COR-L47 (cell line): Measurements from ENCODE around the gene SH3TC1.
A peak's percentile ranks its signal among the peaks of the same experiment; 100 is the strongest.

Source experiments
- DNase-seq: peaks from one replicate; lab custom pipeline; 2025; lab: John Stamatoyannopoulos, UW

SH3TC1 gene

DNA sequence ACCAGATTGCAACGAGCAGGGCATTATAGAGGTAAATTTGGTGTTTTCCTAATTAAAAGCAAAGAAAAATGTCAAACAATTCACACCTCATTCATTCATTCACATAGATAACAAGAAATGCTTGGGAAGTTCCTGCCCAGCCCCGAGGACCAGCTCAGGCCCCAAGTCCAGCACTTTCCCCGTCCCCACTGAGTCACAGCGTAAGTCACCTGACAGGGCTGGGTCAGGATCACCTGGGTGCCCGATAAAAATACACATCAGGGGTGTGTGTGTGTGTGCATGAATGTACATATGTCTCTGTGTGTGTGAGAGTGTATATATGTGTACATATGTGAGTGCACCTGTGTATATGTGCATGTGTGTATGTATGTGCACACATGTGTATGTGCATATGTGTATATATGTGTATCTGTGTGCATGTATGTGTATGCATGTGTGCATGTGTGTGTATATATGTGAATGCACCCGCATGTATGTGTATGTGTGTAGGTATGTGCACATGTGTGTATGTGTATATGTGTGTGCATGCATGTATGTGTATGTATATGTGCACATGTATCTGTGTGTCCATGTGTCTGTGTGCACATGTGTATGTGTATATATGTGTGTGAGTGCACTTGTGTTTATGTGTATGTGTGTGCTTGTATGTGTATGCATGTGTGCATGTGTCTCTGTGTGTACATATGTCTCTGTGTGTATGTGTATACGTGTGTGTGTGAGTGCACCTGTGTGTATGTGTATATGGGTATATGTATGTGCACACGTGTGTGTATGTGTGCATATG, 18.6 kb upstream of the SH3TC1 start:
- DNase-seq = no peak

DNA sequence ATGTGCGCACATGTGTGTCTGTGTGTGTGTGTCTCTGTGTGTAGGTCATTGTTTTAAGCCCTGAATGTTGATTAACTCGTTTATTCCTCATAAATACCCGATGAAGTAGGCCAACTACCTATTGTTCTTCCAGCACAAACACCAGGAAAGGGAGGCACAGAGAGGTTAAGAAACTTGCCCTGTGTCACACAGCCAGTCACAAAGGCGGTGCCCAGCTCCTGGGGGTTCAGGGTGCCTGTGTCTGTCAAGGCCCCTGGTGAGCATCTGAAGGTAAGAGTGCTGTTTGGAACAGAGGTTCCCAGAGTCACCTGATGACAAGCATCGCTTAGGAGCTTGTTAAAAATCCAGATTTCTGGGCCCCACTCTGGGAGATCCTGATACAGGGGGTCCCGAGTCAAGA, 18.0 kb upstream of the SH3TC1 start:
- DNase-seq = no peak

DNA sequence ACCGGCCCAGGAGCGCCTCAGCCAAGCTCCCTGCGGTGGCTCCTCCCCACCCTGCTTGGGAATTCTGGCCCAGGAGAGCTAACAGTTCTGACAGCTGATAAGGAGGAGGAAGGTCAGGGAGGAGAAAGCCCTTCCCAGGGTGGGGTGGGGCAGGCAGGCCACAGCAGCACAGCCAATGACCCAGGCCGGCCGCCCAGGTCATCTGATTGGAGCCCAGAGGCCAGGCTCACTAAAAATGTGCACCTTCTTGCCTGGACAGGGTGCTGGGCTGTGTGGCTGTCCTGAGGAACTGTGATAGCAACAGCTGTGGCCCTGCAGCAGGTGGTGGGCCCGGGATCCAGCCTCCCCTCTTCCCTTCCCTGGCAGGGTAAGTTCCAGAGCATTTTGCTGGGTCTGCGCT, 17.2 kb upstream of the SH3TC1 start:
- DNase-seq = no peak

DNA sequence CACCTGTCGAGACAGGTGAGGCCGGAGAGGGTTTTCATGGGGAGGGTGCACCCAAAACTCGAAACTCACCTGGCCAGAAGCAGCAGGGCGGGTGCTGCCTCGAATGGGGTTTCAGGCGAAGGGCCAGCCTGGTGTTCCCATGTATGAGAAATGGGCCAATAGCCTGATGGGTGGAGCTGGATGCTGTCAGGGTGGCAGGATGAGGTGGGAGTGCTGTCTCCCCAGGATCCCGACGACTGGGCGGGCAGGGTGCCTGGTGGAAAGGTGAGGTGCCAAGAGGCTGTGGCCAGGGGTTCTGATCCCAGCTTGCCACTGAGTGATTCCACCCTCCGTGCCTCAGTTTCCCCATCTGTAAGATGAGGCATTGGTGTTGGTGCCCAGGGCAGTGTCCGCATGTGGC, 16.8 kb upstream of the SH3TC1 start:
- DNase-seq = no peak

DNA sequence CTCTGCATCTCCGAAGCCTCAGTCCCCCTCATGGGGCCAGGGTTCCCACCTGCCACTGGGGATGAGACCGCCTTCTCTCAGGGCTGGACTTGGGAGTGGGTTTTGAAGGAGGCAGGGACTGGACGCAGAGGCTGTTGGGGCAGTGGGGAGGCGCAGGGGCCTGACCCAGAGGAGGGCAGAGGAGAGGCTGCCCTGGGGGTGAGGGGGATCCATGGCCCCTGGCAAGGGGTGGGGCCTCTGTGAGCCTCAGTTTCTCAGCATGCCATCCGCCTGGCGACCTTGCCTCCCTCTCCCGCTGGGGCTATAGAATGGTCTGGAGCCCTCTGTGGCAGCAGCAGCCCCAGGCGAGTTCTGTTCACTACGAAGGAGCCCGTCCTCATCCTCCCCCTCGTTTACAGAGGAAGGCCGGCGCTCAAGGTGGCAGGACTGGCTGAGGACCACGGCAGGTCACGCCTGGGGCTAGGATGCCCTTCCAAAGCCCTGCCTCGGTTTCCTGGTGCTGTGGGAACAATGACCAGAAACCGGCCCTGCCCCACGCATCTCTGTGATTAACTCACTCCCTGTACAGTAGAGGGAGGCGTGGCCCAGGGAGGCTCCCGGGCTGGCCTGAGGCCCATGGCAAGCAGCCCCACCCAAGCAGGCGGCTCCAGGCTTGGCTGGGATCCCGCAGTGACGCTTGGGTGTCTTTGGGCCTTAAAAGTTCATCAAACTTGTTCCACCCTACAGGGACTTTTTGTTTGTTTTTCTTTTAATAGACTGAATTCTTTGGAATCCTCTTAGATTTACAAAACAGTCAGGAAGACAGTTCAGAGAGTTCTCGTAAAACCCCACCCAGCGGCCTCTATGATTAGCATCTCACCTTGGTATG, 16.0 kb upstream of the SH3TC1 start:
- DNase-seq = peak; percentile 28

DNA sequence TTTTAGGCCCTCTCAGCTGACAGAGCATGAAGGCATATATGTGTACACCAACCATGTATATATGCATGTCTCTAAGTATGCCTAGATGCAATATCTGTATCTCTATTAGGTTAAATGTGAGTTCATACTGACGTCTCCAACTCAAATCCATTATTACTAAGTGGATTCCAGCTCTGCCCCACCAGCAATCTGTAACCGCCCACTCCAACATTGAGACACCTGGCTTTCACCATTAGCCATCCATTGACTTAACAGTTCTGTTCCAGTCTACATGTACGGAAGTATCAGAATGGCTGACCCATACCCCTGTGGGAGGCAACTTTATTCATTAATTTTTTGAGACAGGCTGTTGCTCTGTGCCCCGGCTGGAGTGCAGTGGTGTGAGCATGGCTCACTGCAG, 15.0 kb upstream of the SH3TC1 start:
- no peak for DNase-seq

DNA sequence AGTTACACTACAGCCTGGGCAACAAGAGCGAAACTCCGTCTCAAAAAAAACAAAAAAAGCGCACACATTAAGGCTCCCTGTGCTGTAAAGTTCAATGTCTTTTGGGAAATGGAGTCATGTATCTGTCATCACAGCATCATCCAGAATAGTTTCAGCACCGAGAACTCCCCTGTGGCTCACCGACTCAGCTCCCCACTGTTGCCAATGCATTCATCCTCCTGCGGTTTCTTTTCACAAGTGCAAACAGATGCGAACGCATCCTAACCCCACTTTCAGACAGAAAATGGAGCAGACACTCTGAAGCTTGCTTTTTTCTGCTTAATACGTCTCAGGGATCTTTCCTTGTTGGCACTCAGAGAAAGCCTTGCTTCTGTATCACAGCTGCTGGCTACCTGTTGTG, 13.8 kb upstream of the SH3TC1 start:
- DNase-seq = no peak

DNA sequence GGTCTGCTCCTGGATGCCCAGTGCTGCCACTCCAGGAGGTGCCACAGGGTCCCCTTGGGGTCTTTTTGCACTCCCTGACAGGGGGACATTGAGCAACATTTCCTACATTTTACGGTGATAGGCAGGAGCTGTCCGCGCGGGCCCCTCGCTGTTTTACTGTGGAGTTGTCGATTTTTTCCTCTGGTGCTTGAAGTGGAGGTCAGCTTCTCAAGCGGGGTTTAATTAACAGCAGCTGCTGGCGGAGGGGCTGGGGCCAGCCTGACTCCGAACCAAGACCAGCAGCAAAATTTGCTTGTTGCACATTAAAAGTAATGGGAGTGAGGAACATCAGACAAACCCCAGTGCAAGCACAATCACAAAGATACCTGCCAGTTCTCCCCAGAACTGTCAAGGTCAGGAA, 13.2 kb upstream of the SH3TC1 start:
- DNase-seq = no peak

DNA sequence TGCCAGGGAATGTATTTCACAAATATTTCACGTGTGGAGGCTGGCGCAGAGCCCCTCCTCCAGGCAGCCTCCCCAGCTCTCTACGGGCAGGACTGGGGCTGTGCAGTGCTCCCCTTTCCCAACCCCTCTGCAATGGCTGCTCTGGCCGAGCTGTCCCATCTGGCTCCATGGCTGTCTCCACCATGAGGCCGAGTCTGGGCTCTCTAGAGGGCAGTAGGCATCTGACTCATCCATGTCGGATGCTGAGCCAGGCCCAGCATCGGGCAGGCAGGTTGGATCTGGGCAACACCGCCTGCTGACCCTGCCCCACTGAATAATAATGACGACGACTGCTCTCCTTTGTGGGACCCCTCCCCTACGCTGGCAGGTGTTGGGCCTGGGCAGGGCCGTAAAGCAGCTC, 11.0 kb upstream of the SH3TC1 start:
- no peak for DNase-seq

DNA sequence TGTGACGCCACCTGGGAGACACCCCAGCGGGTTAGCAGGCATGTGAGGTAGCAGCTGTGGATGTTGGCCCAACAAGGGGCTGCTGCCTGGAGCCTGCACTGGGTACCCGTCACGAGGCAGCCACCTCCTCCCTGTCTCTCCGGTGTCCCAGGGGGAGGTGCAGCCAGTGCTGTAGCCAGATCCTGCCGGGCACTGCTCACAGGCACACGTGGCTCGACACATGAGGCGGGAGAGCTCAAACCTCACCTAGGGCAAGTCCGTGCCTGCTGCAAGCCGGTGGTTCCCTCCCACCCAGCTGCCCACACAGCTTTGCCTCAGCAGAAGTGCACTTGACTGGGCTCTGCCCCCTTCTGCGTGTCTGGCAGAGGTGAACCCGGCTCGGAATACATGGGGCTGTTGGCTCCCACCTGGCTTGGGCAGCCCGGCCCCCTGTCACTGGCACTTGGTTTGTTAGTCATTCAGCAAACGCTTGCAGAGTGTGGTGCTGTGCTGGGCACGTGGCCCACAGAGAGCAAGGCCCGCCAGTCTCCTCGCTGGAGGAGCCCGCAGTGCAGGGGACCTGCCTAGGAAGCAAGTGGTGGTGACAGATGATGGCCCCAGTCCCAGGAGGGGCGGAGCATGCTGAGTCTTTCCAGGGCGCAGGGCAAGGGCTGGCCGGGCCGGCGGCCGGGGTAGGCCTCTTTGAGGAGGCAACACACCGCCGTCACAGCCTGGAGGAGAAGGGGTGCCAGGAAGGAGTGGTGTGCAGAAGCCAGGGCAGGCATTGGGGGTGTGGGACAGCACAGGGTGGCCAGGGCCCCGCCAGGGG, 10.1 kb upstream of the SH3TC1 start:
- DNase-seq = peak; percentile 86

DNA sequence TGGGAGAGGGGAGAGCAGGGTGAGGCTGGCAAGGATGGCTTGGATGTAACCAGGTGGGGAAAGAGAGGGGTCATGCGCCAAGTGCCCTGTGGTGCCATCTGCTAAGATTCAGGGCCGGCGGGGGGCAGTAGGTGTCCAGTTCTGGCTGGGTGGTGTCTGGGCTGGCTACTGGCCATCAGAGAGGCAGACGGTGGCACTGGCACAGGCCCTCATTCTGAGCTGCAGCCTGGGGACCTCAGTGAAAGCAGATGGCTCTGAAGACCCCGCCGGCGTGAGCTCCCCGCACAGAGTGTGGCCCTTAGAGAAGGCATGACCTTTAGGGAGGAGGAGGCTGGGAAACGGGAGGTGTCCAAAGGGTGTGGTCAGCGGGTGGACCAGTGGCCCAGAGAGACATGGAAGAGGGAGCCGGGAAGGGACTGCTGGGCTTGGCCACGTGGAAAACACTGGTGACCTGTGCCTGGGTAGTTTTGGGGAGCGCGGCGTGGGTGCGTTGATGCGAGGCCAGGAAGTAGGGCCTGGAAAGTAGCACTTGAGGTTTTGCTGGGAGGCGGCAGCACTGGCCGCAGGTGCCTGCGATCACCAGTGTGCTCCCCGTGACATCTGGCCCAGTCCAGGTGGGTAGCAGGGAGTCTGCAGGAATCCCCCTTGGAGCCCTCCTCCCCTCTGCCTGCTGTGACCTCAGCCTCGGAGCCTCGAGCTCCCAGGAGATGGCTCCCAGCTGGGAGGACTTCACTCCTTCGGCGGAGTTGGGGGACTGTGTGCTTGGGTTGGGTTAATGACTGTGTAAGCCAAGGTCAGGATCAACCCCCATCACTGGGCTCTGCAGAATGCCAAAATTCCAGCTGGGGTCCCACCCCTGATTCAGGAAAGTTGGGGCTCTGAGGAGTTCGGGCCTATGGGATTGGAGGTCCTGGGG, 9.3 kb upstream of the SH3TC1 start:
- no peak for DNase-seq

DNA sequence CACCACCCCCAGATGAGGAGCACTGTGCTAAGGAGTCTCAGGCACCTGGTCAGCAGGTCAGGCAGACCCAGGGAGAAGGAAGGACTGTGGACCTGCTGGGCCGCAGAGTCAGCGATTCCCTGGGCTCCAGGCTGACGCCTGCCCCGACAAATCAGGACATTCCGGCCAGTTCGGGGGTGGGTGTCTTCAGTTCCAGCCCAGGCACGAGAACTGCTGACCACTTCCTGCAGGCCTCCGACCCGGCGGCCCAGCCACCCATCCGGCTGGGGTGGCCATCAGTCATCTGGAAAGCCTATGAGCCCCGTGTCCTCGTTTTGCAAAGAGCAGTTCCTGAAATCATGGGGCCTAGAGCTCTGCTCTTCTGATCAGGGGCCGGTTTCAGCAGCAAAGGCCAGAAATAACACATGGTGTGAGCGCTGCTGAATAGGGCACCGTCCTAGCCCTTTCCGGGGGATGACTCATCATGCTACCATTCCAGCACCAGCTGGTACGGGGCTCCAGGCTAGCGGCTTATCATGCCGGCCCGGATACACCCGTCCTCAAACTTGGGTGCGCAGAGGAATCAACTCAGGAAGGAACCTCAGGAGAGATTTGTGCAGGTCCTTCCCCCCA, 7.8 kb upstream of the SH3TC1 start:
- DNase-seq = no peak

DNA sequence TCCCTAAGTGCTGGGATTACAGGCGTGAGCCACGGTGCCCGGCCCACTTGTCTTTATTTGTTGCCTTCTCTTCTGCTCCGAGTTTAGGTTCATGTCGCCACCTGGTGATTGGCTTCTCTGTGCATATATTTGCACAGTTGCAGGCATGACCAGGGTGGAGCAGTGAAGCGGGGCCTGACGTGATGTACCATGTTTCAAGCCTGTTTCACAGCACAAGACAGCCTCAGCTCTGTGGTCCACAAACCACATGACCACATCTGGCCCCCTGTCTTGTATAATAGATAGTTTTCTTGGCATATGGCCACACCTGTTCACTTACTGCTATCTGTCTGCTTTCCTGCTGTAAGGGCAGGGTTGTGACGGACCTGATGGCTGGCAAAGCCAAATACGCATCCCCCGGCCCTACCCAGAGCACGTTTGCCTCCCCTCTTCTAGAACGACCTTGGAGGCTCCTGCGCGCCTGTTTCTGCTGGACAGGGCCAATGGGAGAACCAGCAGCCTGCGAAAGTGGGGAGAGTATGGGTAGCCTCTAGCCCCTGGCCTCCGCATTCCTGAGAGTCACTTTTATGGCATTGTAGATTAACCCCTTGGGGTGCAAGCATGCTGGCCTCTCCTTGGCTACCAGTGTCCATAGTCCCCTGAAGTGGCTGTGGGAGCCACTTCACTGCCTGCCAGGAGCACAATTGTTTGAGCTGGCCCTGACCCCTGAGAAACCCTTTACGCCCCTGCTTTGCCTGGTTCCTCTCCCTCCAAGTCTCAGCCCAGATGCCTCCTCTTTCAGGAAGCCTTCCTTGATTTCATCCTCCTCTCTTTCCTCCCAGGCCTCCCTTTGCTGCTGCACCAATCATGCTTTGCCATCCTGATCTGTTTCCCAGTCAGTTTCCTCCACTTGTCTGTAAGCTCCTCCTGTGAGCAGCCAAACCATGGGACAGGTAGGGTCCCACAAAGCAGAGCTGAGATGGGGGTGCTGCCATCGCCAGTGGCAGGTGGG, 6.0 kb upstream of the SH3TC1 start:
- peak; percentile 76 for DNase-seq

DNA sequence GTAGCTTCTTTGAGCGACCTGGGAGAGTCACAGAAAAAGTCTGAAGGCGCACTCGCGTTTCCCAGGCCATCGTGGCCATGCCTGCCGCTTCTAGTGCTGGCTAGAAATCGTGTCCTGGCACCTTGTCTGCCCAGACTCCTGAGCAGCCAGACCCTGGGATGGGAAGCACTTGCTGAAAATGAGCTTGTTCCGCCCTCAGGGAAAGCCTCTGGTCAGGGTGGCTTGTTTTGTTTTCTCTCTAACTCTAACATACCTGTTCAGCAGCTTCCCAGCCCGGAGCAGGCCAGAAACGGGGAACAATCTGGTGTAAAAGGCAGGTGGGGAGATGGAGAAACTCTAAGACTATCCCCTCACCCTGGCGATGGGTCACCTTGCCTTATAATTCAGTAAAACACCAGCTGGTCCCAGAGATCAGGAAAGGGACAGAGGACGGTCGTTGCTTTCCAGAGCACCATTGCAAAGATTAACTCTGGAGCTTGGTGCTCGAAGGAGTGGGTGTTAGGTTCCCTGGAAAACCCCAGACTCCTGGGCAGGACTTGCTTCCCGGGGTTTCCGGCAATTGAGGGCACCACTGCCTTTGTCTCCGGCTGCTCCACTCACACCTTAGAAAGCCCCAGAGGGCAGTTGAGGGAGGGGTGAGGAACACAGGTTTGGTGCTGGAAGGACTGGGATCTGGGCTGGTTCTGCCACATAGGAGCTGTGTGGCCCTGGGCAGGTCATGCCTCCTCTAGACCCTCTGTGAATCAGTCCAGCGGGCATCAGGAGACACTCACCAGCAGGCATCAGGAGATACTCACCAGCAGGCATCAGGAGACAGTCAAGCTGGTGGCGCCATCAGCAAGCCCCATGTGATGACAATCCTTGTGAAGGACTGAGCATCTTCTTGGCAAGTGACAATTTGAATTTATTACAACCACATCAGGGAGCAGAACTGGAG, 4.5 kb upstream of the SH3TC1 start:
- no peak for DNase-seq

DNA sequence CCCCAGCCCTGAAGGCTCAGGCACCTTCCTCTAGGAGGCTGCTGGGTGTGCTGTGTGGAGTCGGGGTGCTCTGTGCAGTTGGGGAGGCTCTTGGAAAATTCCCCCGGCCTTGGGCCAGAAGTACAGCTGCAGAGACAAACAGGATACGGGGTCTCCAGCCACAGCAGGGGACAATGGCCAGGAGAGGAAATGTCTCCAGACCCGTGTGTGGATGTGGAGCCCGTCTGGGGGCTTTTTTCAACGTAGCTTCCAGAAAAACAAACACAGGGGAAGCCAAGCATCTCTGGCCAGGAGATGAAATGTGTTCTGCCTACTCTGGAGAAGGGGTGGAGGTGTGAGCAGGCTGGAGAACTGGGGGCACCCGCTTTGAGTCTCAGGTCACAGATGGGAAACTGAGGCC, 3.7 kb upstream of the SH3TC1 start:
- no peak for DNase-seq

DNA sequence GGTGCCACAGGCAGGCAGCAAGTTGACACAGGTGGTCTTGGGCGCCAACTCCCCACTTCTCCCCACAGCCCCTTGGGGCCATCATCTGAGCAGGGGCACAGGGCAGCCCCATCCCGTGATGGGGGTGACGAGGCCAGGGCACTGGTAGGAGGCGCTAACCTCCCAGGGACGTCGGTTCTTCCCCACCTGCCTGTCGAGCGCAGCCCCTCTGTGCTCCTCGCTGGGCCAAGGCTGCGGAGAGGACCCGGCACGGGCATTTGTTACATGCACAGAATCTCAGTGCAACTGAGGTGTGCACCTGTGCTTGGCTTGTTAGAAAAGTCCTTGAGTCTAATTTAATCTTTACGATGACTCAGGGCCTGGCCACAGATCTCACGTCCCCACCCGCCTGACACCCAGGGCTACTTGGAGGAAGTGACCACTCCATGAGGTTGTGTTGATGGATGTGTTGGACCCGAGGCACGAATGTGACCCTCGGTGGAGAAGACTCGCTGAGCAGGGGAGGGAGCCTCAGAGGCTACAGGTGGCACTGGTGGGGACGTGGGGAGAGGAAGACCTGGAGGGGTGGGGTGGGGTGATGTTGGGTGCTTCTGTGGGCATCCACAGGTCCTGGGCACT, 3.1 kb upstream of the SH3TC1 start:
- DNase-seq = no peak

DNA sequence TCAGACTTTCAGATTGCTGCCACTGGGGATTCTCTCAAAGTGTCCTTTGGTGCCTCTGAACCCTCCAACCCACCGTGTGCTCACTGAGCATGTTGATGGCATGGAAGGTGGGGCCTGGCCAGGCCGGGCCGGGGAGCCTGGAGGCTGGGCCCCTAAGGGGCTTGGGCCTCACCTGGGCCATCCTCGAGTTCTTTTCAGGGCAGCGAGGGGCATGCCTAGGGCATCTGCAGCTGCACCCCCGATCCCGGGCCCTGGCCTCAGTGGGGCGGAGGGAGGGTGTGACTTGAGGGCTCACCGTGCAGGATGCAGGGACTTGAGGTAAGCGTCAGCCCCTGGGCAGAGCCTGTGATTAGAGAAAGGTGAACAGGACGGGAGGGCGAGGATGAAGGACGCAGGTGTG, 1.6 kb upstream of the SH3TC1 start:
- no peak for DNase-seq

DNA sequence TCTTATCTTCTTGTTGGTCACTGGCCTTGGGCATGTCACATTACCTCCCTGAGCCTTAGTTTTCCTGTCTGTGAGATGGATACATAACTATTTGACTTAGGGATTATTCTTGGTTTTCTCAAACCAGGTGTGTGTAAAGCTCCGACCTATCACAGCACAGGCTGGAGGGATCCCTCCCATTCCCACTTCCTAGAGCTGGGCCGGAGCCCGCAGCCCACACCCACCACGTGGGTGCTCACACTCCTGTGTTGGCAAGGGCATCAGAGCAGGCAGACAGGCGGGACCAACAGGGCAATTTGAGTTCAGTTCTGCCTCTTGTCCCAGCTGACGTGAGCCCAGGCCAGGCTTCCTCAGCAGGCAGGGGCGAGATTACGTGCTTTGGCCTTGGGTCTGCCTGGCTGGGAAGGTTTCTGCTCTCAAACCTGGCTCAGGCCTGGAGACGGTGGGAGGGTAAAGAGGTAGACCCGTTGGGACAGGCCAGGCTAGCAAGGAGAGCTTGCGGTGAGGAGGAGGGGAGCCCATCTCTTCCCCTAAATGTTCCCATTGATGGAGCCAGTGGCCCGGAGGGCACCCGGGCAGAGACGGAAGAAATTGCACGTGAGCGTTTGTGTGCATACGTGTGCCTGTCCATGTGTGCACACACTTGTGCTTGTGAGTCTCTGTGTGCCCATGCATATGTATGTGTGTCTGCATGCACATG, 734 bp upstream of the SH3TC1 start:
- DNase-seq = no peak
